Chondrocyte (in vitro differentiated cells): ENCODE measurements around the gene CTNNA2. TPM values are rescaled to one million over a fixed set of nuclear protein-coding genes. Genes with fewer than 3 reads are reported as not detected.

ENCODE experiments used
- DNase-seq: peaks from one replicate; pipeline ENCODE4 v3.0.0; 2021; ENCODE audit warnings: mixed read lengths, low spot score
- H3K27ac Mint-ChIP-seq: one replicate; pipeline ENCODE4 v1.8.0; 2021; ENCODE audit warnings: mild to moderate bottlenecking, moderate library complexity, mixed read lengths; ENCODE audit not compliant: unreplicated experiment
- H3K27me3 Mint-ChIP-seq: 2 replicates; pipeline ENCODE4 v1.8.0; 2021; ENCODE audit warnings: low read depth, mixed read lengths
- H3K36me3 Mint-ChIP-seq: 2 replicates; pipeline ENCODE4 v1.8.0; 2021; ENCODE audit warnings: low read depth, mixed read lengths
- H3K4me1 Mint-ChIP-seq: 2 replicates; pipeline ENCODE4 v1.8.0; 2021; ENCODE audit warnings: low read depth, mild to moderate bottlenecking, mixed read lengths
- H3K4me3 Mint-ChIP-seq: one replicate; pipeline ENCODE4 v1.8.0; 2021; ENCODE audit warnings: mild to moderate bottlenecking, moderate library complexity, mixed read lengths; ENCODE audit not compliant: unreplicated experiment
- H3K9me3 Mint-ChIP-seq: 2 replicates; pipeline ENCODE4 v1.8.0; 2021; ENCODE audit warnings: low read depth, mixed read lengths
- total RNA-seq: library from RNA; stranded (reverse); gene quantifications from 3 replicates; pipeline ENCODE4 v1.2.1, GENCODE V29; 2021
- TF ChIP-seq, protein P1 (sequence below): fragments of 200-600 bp; sonication (generic); IDR thresholded peaks from 2 replicates; pipeline ENCODE4 v1.5.0; 2021; ENCODE audit warnings: antibody characterized with exemption, mild to moderate bottlenecking, moderate library complexity

The CTNNA2 gene
- total RNA-seq, 1 donor from 2014 or later: not detected

DNA sequence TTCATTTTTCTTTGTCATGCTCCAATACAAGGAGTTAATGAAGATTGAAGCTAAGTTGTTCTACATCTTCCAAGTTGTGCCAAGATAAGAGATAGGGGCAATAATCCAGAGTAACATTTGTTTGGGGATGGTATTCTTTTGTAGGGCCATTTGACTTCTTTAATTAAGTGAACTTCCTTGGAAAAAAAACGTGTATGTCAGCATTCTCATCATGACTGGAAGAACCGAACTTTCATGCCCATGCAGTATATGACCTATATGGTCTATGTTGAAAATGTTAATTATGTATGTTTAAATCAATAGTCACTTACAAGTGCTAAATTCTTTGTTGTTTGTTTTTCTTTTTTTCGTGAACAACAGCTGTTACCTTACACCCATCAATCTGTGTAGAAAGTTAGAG, 1111.2 kb downstream of the CTNNA2 start:
- Mint-ChIP-seq H3K36me3 (no peaks in the 10 kb centered on the region), H3K27ac (no peak overlapping the region), H3K9me3 (peaks cover 11% of the 10 kb centered on the region), H3K27me3 (no peaks in the 10 kb centered on the region), H3K4me1 (peaks cover 8% of the 10 kb centered on the region), H3K4me3 (no peak overlapping the region)
- DNase-seq: no peak
- TF ChIP-seq, protein P1, sequence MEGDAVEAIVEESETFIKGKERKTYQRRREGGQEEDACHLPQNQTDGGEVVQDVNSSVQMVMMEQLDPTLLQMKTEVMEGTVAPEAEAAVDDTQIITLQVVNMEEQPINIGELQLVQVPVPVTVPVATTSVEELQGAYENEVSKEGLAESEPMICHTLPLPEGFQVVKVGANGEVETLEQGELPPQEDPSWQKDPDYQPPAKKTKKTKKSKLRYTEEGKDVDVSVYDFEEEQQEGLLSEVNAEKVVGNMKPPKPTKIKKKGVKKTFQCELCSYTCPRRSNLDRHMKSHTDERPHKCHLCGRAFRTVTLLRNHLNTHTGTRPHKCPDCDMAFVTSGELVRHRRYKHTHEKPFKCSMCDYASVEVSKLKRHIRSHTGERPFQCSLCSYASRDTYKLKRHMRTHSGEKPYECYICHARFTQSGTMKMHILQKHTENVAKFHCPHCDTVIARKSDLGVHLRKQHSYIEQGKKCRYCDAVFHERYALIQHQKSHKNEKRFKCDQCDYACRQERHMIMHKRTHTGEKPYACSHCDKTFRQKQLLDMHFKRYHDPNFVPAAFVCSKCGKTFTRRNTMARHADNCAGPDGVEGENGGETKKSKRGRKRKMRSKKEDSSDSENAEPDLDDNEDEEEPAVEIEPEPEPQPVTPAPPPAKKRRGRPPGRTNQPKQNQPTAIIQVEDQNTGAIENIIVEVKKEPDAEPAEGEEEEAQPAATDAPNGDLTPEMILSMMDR: no peak

DNA sequence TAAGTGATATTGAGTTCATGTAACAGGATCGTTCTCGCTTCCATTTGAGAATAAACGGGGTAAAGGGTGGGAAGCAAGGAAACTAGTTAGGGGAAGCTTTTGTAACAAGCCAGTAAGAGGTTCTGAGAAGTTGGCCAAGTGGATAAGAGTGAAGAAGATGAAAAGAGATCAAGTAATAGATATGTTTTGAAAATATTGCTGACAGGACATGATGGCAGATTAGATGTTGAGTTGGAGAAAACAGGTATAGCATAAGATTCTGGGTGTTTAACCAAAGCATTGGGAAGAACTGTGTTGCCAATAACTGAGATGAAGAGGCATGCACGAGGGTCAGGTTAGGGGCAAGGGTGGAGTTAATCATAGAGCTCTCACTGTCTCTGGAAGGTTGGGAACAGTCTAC, 1121.7 kb downstream of the CTNNA2 start:
- Mint-ChIP-seq H3K4me3 (no peak overlapping the region), H3K9me3 (peaks cover 12% of the 10 kb centered on the region), H3K4me1 (no peaks in the 10 kb centered on the region), H3K36me3 (no peaks in the 10 kb centered on the region), H3K27ac (no peak overlapping the region), H3K27me3 (no peaks in the 10 kb centered on the region)
- DNase-seq: no peak
- TF ChIP-seq, protein P1: no peak

DNA sequence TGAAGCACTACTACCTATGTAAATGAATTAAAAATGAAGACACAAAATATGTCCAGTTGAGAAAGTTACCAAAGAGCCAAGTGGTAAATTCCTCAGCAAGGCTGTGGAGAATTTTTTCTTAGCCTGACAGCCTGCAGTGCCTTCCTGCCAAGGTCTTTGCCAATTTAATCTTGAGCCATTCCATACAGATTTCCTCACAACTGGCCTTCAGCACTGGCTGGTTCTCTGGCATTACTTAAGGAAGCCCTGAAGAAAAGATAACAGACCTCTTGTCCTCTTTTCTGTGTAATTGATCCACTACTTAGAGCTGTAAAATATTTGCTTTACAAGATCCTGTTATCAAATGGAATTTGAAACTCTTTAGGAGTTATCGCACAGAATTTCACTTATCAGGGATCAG, 1125.9 kb downstream of the CTNNA2 start:
- Mint-ChIP-seq H3K27ac (no peak overlapping the region), H3K4me3 (no peak overlapping the region), H3K9me3 (peaks cover 13% of the 10 kb centered on the region), H3K27me3 (no peaks in the 10 kb centered on the region), H3K36me3 (no peaks in the 10 kb centered on the region), H3K4me1 (no peaks in the 10 kb centered on the region)
- TF ChIP-seq, protein P1: no peak
- DNase-seq: no peak

DNA sequence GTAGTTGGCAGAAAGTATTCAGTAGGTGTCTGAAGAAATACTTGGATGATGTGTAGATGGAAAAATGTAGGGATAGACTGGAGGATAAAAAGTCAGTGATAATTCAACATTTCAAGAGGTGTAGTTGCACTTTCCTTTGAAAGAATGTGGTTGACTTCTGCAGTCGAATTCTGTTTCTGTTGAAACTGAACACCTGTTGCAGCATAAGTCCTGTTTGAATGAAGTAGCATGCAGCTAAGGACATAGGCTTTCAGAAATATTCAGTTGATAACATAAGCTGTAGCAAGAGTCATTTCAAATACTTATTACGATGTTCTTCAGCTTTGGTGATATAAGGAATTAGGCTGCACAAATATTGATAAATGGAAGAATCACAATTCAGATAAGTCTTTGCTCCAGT, 1129.6 kb downstream of the CTNNA2 start:
- no peak for DNase-seq
- Mint-ChIP-seq H3K9me3 (peaks cover 9% of the 10 kb centered on the region), H3K27ac (no peak overlapping the region), H3K4me1 (no peaks in the 10 kb centered on the region), H3K36me3 (no peaks in the 10 kb centered on the region), H3K27me3 (no peaks in the 10 kb centered on the region), H3K4me3 (no peak overlapping the region)
- TF ChIP-seq, protein P1: no peak

DNA sequence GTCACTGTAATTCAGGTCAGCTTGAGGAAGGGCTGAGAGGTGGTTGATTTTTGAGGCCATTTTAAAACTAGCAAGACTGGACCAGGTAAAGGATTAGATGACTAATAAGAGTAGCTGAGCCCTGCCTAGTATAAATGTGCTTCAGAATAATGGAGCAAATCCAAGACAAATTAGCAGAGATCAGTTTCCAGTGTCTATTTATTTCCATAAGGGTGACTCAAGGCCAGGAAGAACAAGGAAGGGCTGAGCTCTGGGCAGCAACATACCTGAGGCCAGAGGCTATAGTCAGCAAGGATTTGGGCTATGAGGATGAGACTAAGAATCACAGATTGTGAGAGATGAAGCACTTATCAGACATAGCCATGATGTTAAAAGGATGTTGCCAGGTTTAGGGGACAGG, 1130.7 kb downstream of the CTNNA2 start:
- no peaks in the 10 kb centered on the region for H3K36me3 Mint-ChIP-seq

More for the DNA sequence above, 1130.7 kb downstream of the CTNNA2 start:
- no peaks in the 10 kb centered on the region for H3K27me3 Mint-ChIP-seq
- H3K4me3 Mint-ChIP-seq: no peak overlapping the region
- no peak for DNase-seq
- H3K4me1 Mint-ChIP-seq: no peaks in the 10 kb centered on the region
- TF ChIP-seq, protein P1: no peak
- no peak overlapping the region for H3K27ac Mint-ChIP-seq
- H3K9me3 Mint-ChIP-seq: peaks cover 9% of the 10 kb centered on the region
